Head of caudate nucleus (tissue), 42 donors: Measurements from ENCODE around the gene DUSP15.

ENCODE experiments used
- DNase-seq, 42 donors: peaks; one replicate each; pipeline versions ENCODE4 v3.0.0 to v3.0.0-alpha.2; 2020 to 2021; ENCODE audit warnings: mixed read lengths in 7 of 42
- intact Hi-C: fragments of 100-400 bp; cut with DNase I; formaldehyde crosslinking; loops from one replicate; pipeline ENCODE4 v1.15.0; 2022

Gene DUSP15

DNA sequence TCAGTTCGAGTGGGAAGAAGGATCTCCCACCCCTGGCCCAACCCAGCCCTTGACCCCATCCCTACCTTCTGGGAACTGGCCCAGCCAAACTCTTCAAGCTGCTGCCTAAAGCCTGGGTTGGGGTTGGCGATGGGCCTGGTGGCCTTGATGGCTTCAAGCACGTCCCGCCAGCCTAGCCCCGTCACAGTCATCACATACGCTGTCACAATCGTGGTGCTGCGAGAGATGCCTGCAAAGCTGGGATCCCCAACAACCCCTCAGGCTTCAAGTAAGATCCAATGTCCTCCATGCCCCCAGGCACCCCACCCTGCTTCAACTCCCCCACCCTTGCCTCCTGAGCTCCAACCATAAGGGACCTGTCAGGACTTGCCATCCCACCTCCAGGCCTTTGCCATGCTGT is 7.8 kb downstream of the DUSP15 start:
- intact Hi-C loops: no loop called here
- DNase-seq: peak in 6 of 42 donors; percentile 8 to 38 (median 27)

- peak in 2 of 42 donors; percentile 24 to 35 for DNase-seq
- intact Hi-C loops: no loop called here
Measured at GRCh38 chr20:31862157-31862470, 8.2 kb downstream of the DUSP15 start.

GRCh38 chr20:31861385-31862156 is 8.8 kb downstream of the DUSP15 start:
- peak in 41 of 42 donors; percentile 22 to 86 (median 69) for DNase-seq
- intact Hi-C loops: no loop called here

DNA sequence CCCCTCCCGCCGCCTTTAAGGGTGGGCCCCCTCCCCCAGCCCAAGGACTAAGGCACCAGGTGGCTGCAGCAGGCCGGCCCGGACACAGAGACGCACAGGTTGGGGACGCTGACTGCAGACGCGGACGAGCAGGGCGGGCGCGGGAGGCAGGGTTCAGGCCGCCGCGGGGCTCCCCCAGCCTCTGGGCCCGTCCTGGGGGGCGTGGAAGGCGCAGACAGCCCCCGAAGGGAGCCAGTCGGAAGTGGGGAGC is 9.3 kb downstream of the DUSP15 start:
- DNase-seq: peak in 2 of 42 donors; percentile 10 to 34
- intact Hi-C loops: no loop called here

- peak in 8 of 42 donors; percentile 10 to 40 (median 26) for DNase-seq
- intact Hi-C loops: no loop called here
Measured at GRCh38 chr20:31860390-31861134, 9.8 kb downstream of the DUSP15 start.

- intact Hi-C loops: no loop called here
- DNase-seq: peak in 7 of 42 donors; percentile 1 to 28 (median 7)
Measured at GRCh38 chr20:31859998-31860380, 10.3 kb downstream of the DUSP15 start.

DNA sequence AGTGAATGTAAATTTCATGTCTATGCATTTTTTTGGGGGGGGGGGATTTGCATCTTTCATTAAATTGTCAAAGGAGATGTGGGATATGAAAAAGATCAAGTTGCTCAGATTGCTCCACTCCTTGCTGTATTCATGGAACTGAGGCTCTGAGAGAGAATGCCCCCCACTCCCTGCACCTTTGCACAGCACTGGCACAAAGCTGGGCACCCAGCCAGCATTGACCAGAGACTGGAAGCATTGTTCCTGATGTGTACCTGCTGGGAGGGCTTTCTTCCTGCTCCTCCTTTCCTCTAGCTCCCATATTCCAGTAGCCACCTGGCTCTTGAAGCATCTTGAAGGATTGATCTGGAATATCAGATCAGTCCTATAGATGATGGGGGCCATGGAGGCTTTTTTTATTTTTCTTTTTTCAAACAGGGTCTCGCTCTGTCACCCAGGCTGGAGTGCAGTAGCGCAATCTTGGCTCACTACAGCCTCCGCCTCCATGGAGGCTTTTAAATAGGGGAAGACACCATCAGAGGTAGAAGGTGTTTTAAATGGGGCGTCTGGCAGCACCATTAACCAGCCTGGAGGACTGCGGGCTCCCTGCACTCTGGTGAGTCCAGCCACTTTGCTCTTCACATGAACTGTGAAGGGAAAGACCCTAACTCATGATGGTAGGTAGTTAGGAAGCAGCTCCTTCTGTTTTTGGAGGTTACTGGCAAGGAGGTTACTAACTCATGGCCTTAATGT is 10.9 kb downstream of the DUSP15 start:
- peak in 6 of 42 donors; percentile 4 to 41 (median 16) for DNase-seq
- intact Hi-C loops: no loop called here

- DNase-seq: no peak
- intact Hi-C loops: no loop called here
Measured at GRCh38 chr20:31858760-31859083, 11.6 kb downstream of the DUSP15 start.

DNA sequence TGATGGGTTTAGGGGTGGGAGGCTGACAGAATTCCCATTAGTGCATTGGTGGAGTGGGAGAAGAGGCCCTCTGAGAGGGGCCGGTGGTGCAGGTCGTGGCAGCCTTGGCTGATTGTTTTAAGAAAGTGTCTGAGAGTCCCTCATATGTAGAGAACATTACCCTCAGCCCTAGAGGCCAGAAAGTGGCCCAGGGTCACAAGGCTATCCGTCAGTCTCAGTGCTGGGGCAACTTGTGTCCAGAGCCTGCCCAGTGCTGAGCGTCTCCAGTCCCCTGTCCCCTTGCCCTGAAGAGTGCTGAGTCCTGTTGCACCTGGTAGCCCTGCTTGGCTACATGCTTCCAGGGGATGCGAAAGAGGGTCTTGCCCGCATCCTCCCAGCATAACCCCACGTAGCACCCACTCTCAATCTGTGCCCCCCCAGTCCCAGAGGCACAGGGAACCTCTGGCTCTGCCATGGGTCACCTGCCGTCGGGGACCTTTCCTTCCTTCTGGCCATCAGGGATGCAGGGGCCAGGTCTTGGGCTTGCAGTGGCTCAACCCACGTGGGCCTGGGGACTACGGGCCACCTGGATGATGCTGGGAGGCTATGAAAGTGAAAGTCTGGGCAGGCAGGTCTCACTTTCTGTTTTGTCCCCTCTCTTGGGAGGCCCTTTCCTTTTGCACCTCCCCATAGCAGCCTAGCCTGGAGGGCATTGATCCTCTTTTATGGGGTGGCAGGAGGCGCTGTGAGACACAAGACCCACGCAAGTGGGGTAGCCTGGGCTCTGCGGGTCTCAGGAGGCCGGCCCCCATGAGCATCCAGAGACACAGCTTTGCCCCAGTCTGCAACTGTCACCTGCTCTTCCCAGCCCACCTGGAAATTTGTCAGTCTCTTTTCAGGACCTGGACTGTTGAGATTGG is 12.2 kb downstream of the DUSP15 start:
- peak in 2 of 42 donors; percentile 4 to 8 for DNase-seq
- intact Hi-C loops: no loop called here

DNA sequence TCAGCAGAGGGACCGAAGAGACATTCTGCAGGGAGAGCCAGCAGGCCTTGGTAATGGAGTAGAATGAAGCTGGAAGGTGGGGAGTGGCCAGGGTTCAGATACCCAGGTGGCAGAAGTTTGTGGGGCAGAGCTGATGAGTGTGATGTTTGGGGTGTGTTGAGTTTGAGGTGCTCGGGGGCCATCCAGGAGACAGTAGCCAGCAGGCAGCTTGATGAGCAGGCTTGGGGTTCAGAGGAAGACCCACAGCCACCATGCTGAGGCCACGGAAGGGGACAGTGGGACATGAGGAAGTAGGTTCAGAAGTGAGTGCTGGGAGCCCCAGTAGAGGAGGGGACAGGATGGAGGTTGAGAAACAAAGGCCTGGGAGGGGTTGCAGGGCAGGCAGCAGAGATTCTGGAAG is 13.8 kb downstream of the DUSP15 start:
- no peak for DNase-seq
- intact Hi-C loops: no loop called here

DNA sequence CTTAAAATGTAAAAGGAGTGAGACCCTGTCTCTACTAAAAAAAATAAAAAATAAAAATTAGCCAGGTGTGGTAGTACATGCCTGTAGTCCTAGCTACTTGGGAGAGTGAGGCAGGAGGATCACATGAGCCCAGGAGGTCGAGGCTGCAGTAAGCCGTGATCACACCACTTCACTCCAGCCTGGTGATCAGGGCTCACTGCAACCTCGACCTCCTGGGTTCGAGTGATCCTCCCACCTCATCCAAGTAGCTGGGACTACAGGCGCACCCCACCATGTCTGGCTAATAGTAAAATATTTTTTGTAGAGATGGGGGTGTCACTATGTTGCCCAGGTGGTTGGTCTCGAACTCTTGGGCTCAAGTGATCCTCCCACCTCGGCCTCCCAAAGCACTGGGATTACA is 16.8 kb downstream of the DUSP15 start:
- no peak for DNase-seq
- intact Hi-C loops: loop anchor here (2.0 kb wide), 1 partner anchor 99 kb away; the partner anchor contains the start of gene PDRG1

DNA sequence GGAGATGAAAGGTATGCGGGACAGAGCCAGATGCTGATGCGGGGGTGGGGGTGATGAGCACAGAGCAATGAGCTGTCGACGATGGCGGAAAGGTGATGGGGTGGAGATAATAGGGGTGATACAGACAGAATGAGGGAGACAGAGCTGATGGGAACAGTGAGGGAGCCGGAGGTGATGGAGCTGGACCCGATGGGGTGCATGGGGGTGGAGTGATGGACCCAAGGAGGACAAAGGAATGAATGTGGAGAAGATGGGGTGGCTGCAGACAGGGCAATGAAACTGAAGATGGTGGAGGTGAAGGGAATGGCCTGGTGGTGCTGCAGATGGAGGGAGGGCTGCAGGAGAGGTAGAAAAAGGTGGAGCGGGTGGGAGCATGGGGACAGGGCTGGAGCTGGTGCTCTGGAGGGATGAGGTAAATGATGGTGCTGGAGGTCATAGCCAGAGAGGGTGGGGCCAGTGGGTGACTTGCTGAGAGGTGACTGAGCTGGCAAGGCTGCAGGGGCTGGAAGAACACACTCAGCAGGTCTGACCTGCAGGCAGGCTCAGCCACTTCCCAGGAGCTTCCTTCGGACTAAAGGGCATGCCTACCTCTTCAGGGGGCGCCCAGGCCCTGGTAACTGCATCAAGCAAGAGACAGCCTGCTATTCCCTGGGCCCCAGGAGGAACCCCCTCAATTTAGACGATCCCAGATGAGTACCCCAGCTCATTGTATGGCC is 18.9 kb downstream of the DUSP15 start:
- no peak for DNase-seq
- intact Hi-C loops: no loop called here

DNA sequence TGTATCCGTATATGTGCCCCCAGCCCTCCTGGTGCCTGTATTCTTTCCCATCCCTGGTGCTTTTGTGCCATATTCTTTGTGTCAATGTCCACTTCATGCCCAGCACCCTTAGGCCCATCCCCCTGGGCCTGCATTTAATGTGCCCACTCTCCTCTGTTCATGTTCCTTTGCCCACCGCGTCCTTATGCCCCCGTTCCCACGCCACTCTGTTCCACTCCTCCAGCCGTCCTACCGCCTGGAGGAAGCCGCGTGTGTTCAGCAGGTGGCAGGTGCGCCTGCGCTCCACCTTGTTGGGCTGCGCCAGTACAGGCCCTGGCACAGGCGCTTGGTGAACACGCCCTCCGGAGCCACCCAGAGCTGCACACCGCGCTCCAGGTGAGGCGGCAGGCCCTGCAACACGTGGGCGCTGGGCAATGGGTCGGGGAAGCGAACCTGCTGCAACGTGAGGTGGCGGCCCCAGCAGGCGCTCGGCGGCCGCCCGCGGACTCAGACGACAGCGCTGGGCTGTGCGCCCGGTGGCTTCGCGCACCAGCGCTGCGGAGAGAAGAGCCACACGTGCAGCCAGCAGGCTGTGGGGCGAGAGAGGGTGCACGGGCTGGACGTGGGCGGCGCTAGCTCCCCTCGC is 20.9 kb downstream of the DUSP15 start:
- intact Hi-C loops: no loop called here
- peak in 4 of 42 donors; percentile 22 to 37 (median 35) for DNase-seq

GRCh38 chr20:31848088-31848999 is 22.0 kb downstream of the DUSP15 start:
- intact Hi-C loops: no loop called here
- DNase-seq: no peak

DNA sequence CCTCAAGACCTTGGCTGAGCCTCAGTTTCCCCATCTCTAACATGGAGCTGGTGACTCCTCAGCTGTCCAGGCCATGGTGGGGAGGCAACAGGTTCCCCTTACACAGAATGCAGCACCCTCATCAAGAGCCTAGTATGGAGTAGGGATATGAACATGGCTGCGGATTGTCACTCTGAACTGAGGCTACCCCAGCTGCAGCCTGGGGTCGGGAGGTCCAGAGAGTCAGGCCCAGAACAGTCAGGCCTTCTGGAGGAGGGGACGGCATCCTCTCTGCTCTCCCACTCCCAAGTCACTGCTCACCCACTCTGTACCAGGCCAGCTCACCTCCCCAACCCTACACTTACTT is 23.6 kb downstream of the DUSP15 start:
- no peak for DNase-seq
- intact Hi-C loops: no loop called here

DNA sequence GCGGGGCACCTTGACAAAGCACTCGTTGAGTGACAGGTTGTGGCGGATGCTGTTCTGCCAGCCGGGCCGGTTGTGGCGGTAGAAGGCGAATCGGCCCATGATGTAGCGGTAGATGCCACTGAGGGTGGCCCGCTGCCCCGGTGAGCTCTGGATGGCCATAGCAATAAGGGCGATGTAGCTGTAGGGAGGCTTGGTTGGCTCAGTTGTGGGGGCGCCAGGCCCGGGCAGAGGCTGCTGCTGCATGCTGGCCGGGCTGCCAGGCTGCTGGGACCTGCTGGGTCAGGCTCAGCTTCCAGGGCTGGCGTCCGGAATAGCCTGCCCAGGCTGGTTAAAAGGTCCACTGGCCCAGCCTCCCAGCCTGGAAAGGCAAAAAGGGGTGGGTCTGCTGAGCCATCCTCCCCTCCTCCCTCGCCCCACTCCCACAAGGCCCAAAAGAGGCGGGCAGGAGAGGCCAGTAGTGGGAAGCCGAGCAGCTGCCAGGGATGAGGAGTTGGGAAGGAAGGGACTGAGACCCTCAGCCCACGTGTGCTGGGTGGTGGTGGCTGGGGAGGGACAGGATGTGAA is 24.9 kb downstream of the DUSP15 start, which contains the start of gene FOXS1:
FOXS1 (minus strand) TSS at position 305 of the 564 bp plus-strand sequence; CDS start at position 243, 62 bp downstream.
- DNase-seq: peak in 8 of 42 donors; percentile 12 to 57 (median 24)
- intact Hi-C loops: no loop called here
